HPDE6-E6E7 (cell line): ENCODE measurements around the gene DUOX1.
A peak's percentile ranks its signal among the peaks of the same experiment; 100 is the strongest.

Experiments used
- DNase-seq: peaks from one replicate; pipeline ENCODE4 v3.0.0; 2011; ENCODE audit warnings: missing footprints; ENCODE audit errors: extremely low spot score

Gene DUOX1

GRCh38 chr15:45187894-45188830 lies 58.4 kb downstream of the DUOX1 start, which contains the start of gene SHF:
TSS of gene SHF (minus strand) at chr15:45187966. CDS start at chr15:45187951, 15 bp downstream.
- DNase-seq: no peak

GRCh38 chr15:45197512-45197911 lies 67.7 kb downstream of the DUOX1 start:
- DNase-seq: no peak

- DNase-seq: peak; percentile 82
Measured at GRCh38 chr15:45198337-45199135, 68.7 kb downstream of the DUOX1 start.

GRCh38 chr15:45199136-45199810 lies 69.5 kb downstream of the DUOX1 start:
- DNase-seq: no peak

GRCh38 chr15:45200001-45200798 lies 70.4 kb downstream of the DUOX1 start:
- no peak for DNase-seq

GRCh38 chr15:45200799-45201556 lies 71.2 kb downstream of the DUOX1 start:
- DNase-seq: no peak

GRCh38 chr15:45201557-45201859 lies 71.7 kb downstream of the DUOX1 start:
- DNase-seq: no peak

- no peak for DNase-seq
Measured at GRCh38 chr15:45201869-45202268, 72.1 kb downstream of the DUOX1 start.

- no peak for DNase-seq
Measured at GRCh38 chr15:45203182-45203581, 73.4 kb downstream of the DUOX1 start.

- DNase-seq: no peak
Measured at GRCh38 chr15:45205192-45205591, 75.4 kb downstream of the DUOX1 start.

GRCh38 chr15:45212493-45212892 lies 82.7 kb downstream of the DUOX1 start:
- no peak for DNase-seq
